GM12892 (cell line): Measurements from ENCODE around the gene GRK1.

Experiments used
- POLR2A ChIP-seq: IDR thresholded peaks from 2 replicates; pipeline ENCODE4 v1.6.1; 2011; ENCODE audit warnings: low read depth, low read length, control low read depth
- POLR2AphosphoS5 ChIP-seq: IDR thresholded peaks from 2 replicates; pipeline ENCODE4 v1.6.1; 2011; ENCODE audit warnings: low read depth, low read length, control low read depth
- TAF1 ChIP-seq: IDR thresholded peaks from 2 replicates; pipeline ENCODE4 v1.6.1; 2011; ENCODE audit warnings: low read depth, mild to moderate bottlenecking, control low read depth, low read length, borderline replicate concordance

- TF ChIP-seq POLR2A, result no peak
- no peak for TF ChIP-seq POLR2AphosphoS5
- no peak for TF ChIP-seq TAF1
Observed at GRCh38 chr13:113769881-113770280, 102.9 kb downstream of the GRK1 start.
